ENCODE data around the gene RAD18.

Gene RAD18

DNA sequence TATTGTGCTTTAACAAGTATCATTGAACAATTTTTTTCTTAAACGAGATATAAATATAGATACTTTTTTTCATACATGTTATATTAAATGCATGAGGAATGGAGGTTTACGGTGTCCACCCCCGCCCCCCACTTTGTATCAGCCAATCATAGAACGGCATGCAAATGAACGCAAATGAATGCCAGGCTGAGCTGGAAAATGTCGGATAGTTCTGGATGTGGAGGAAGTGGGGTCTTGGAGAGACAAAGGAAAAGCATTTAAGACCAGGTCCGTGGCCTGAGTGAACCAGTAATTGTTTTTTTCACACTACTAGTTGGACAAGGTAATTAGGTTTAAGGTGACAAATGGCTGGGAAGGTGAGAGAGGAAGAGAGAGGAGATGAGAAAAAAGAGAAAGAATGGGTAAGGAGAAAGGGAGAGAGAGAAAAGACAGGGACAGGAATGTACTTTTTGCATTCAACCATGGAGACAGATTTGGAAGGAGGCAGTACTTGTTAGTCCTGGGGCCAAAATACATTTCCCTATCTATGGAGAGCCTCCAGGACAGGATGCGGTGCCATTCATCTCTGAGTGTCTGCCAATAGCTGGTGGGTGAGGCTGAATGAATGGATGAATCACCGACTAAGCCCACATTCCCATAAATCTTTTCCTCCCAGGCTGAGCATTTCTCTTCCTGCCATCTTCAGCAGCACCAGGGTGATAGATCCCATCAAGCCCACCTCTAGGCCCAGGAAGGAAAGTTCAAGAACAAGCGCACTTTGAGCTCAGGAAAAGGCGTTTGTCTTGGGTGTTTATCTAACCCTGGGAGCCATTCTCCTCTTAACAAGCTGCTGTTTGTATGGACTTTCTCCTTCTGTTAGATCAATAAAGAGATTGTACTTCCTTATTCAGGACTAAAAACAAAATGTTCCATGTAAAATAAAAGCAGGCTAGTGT is 1.4 kb upstream of the RAD18 start:
- no peak for DNase-seq (ENCODE audit: low read depth)

GRCh38 chr3:8962226-8962861 is 928 bp downstream of the RAD18 start:
- no peak for DNase-seq (ENCODE audit: low read depth)

DNA sequence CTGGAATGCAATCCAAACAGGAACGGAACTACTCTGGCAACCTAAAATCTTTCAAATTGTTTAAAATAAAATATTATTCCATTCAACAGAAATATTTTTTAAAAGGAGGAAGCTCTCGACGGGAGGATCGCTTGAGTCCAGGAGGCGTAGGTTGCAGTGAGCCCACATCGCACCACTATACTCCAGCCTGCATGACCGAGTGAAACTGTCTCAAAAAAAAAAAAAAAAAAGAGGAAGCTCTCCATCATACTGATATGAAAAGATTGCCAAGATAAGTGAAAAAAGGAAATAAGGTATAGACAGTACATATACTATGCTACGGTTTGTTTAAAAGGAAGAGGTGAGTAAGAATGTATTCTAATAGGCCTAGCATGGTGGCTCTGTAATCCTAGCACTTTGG is 3.6 kb downstream of the RAD18 start:
- no peak for DNase-seq (ENCODE audit: low read depth)

DNA sequence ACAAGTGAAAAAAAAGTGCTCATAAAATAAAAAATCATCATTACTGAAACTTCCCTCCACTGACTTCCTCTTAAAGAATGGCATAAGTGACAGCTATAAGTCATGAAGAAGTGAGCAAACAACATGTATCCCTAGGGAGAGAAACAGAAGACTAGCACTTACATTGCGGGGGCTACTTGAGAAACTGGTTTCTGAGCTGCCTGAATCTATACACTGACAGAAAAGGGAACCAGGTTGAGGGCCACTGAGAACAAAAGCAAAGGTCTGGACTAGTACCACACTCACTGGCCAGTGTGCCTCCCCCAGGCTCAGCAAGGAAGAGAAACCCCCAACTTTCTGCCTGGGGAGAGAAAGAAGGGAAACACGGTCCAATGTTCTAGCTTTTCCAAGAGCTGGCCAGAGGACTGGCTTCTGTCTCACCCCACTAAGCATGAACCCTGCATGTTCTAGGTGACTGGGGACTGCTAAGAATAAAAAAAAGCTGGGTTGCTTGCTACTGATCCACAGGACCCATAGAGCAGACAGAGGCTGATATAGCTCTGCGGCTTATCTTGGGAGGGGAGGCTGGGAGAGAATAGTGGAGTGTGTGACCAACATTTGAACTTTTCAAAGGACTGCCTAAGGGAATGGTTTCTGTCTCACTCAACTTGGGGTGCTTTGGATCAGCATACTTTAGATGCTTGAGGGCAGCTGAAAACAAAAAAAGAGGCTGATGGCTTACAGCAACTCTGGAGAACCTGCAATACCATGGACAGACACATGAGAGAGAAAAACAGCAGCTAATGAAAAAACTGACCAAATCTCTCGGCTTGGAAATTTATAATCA is 8.1 kb downstream of the RAD18 start:
- DNase-seq (ENCODE audit: low read depth): no peak

GRCh38 chr3:8953313-8953712 is 10.0 kb downstream of the RAD18 start:
- DNase-seq (ENCODE audit: low read depth): no peak

GRCh38 chr3:8952130-8952529 is 11.1 kb downstream of the RAD18 start:
- DNase-seq (ENCODE audit: low read depth): no peak

DNA sequence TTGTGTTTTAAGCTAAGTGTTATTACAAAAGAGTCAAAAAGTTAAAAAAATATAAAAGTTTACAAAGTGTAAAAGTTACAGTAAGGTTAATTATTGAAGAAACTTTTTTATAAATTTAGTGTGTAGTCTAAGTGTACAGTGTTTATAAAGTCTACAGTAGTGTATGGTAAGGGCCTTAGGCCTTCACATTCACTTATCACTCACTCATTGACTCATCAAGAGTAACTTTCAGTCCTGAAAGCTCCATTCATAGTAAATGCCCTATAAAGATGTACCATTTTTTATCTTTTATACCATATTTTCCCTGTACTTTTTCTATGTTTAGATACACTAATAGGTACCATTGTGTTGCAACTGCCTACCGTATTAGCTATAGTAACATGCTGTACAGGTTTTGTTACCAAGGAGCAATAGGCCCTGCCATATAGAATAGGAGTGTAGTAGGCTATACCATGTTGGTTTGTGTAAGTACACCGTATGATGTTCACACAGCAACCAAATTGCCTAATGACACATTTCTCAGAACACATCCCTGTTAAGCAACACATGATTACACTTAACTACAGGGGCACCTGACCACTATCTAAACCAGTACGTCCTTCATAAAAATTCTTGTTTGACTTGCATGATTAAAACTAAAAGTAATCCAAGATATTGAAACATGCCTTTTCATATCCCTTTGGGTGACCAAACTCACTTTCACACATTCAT is 17.2 kb downstream of the RAD18 start:
- DNase-seq (ENCODE audit: low read depth): no peak

GRCh38 chr3:8942746-8943488 is 20.4 kb downstream of the RAD18 start:
- no peak for DNase-seq (ENCODE audit: low read depth)

DNA sequence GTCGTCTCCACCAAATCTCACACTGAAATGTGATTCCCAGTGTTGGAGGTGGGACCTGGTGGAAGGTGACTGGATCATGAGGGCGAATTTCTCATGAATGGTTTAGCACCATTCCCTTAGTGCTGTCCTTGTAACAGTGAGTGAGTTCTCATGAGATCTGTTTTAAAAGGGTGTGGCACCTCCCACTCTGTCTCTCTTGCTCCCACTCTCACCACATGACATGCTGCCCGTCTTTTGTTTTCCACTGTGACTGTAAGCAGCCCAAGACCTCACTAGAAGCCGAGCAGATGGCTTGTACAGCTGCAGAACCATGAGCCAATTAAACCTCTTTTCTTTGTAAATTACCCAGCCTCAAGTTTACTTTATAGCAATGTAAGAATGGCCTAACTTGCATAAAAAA is 21.2 kb downstream of the RAD18 start:
- no peak for DNase-seq (ENCODE audit: low read depth)

DNA sequence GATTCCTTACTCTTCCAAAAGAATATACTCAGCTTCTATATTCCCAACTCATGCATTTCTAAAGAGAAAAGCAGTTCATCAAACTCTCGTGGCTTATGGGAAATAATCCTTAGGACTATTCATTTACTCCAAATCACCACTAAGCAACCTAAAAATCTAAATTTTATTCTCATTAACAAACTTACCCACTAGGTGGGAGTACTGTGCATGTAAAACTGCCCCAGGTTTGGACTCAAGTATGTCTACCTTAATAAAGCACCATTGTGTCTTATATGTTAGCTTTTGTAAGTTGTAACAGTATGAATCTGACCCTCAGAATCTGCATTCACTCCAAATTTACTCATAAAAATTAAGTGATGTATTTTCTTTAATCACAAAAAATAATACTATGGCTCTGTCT is 25.3 kb downstream of the RAD18 start:
- no peak for DNase-seq (ENCODE audit: low read depth)

DNA sequence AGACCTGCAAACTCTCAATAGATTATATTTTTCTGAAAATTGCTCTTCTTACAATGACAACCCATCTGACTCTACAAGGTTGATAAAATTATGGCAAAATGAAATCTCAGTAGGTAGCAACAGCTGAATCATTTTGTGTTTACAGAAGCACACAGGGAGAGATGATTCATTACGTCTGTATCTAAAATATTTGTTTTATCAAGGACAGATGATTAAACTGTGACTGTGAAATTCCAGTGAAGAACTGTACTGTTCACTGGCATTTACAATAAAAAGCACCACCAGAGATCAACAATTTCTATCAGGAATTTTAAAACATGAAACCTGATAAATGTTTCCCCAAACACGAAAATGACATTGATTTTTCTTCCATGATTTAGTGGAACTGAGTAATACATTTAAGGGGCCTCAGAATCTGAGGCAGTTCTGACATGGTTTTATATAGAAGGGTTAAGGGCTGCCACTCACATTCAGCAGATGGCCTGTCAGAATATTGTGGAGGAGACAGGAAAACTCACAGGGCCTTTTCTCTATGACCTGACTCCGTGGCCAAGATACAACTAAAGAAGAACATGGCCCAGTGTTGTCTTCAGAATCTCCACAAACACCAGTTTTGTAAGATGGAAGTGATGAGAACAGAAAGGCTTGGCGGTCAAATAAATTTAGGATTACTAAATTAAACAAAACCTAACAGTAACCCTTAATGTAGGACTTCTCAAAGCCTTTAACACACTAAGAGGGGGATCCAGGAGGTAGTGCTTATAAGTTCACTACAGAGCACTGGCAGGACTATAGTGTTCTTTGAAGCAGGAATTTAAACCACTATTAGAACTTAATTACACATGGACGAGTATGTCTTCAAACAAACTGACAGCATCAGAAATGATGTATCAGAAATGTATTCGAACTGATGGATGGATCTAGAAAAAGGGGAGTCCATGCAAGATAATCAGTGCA is 25.9 kb downstream of the RAD18 start:
- DNase-seq (ENCODE audit: low read depth): no peak

- DNase-seq (ENCODE audit: low read depth): no peak
Measured at GRCh38 chr3:8932507-8932906, 30.8 kb downstream of the RAD18 start.

DNA sequence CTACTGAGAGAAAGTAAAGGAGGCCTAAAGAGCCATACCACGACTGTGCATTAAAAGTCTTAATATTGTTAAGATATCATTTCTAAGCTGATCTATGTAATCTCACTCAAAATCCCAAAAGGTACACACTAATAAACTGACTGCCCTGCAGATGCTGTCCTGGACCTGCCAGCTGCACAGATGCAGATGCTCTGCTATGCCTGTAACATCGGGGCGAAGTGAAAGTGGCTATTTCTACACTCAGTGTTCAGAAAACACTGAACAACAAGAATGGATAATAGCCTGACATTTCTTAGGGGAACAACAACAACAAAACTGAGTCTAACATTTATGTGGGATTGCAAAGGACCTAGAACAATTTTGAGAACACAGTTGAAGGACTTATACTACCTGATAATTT is 31.9 kb downstream of the RAD18 start:
- no peak for DNase-seq (ENCODE audit: low read depth)

DNA sequence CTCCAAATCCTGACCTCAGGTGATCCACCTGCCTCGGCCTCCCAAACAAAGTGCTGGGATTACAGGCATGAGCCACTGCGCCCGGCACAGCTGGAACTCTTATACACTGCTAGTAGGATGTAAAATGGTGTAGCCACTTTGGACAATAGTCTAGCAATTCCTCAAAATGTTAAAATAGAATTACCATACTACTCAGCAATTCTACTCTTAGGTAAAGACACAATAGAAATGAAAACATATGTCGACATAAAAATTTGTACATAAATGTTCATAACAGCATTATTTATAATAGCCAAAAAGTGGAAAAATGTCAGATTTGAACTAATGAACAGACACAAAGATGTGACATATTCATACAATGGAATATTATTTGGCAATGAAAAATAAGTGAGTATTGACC is 33.4 kb downstream of the RAD18 start:
- DNase-seq (ENCODE audit: low read depth): no peak

GRCh38 chr3:8914491-8914890 is 48.8 kb downstream of the RAD18 start:
- no peak for DNase-seq (ENCODE audit: low read depth)

- DNase-seq (ENCODE audit: low read depth): no peak
Measured at GRCh38 chr3:8911781-8912180, 51.5 kb downstream of the RAD18 start.

DNA sequence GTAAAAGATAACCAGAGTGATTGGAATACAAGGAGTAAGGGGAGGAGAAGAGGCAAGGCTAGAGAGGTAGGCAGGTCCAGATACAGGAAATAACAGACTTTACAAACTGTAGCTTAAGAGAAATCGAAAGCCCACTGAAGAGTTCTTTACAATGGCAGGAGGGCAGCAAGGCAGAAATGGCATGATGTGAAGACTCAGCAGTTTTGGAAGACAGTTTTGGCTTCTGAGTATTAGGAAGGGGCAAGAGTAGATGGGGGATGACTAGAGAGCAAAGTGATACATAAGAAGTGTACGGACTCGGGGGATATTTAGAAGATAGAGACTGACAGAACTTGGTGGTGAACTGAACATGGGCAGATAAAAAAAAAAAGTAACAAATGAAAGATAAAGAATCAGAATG is 54.1 kb downstream of the RAD18 start:
- DNase-seq (ENCODE audit: low read depth): no peak

DNA sequence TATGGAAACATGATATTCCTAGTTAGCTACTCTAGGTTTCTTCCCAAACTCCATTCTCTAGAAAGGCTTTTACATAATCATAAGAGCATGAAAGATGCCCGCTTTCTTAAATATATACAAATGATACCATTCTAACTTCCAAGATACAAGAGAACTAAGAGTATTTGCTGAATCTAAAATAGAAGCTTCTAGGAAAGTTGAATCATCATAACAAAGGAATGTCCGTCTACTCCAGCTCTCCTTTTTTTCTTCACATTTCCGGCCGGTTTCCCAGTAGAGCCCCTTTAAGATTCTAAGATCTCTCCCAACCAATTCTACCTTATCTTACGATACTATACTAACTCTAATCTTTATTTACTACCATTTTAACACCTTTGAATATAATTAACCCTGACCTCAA is 60.1 kb downstream of the RAD18 start:
- DNase-seq (ENCODE audit: low read depth): no peak

- DNase-seq (ENCODE audit: low read depth): no peak
Measured at GRCh38 chr3:8900869-8901268, 62.4 kb downstream of the RAD18 start.

DNA sequence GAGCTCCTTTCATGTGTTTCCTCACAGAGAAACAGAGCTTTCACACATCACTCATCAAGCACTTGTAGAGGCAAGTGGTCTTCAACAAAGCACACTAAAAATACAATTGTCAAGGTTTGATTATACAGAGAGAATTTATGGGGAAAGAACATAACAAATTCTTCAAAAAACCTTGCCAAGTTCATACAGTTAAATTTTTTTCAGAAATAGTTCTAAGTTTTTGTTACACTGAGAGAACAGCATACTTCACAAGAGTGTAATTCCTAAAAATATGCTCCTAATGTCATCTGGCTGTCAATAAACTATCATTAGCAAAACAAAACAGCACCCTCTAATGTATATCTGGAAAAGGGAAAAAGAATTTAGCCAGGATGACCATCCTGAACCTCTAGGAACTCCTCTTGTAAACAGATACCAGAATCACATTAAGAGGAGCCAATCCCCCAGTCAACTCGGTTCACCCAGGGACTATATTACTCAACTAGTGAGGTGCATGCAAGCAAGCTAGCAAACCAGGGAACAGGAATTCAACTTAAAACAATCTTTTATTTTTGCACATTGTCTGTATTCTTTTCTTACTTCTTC is 63.3 kb downstream of the RAD18 start:
- DNase-seq (ENCODE audit: low read depth): no peak

Data from activated gamma-delta T cell treated with anti-CD3 and anti-CD28 coated beads, Interleukin-2, amount 50 U/mL, for 16 hours (primary cell).